Adrenal gland (tissue), 5 donors: Measurements from ENCODE around the gene NFKBIE.

Experiments
- POLR2A ChIP-seq, 2 donors: fragments of 450-650 bp; IDR thresholded peaks; one replicate each; pipeline ENCODE4 v1.6.1; 2017; ENCODE audit warnings: antibody characterized with exemption in 2 of 2, mild to moderate bottlenecking in 2 of 2, moderate library complexity in 1 of 2
- TF ChIP-seq, protein P1 (sequence below), 6 experiments: fragments of 450-650 bp in 4 of 6; fragments of 200-600 bp in 2 of 6; sonication (generic) in 1 of 6; IDR thresholded peaks; 1 replicate in 5 of 6; 2 replicates in 1 of 6; pipeline versions ENCODE4 v1.5.1 to v1.8.0; 2016 to 2021; ENCODE audit warnings: antibody characterized with exemption in 6 of 6, mild to moderate bottlenecking in 2 of 6, moderate library complexity in 1 of 6
- donor health status: DM: no; HTN: no; CAD: no.

GRCh38 chr6:44298055-44298803 is 32.9 kb upstream of the NFKBIE start:
- no peak for TF ChIP-seq POLR2A (IDR thresholded peaks at IDR 0.05)
- TF ChIP-seq, protein P1, sequence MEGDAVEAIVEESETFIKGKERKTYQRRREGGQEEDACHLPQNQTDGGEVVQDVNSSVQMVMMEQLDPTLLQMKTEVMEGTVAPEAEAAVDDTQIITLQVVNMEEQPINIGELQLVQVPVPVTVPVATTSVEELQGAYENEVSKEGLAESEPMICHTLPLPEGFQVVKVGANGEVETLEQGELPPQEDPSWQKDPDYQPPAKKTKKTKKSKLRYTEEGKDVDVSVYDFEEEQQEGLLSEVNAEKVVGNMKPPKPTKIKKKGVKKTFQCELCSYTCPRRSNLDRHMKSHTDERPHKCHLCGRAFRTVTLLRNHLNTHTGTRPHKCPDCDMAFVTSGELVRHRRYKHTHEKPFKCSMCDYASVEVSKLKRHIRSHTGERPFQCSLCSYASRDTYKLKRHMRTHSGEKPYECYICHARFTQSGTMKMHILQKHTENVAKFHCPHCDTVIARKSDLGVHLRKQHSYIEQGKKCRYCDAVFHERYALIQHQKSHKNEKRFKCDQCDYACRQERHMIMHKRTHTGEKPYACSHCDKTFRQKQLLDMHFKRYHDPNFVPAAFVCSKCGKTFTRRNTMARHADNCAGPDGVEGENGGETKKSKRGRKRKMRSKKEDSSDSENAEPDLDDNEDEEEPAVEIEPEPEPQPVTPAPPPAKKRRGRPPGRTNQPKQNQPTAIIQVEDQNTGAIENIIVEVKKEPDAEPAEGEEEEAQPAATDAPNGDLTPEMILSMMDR (IDR thresholded peaks at IDR 0.05), result no peak
